Endothelial cell of umbilical vein (primary cell): ENCODE data around the gene MFSD6L. TPM values are rescaled to one million over a fixed set of nuclear protein-coding genes. Genes with fewer than 3 reads are reported as not detected.

Source experiments
- BruUV-seq: library from RNA; stranded (reverse); fragments of 400-500 nt; replicated peaks from 2 replicates; lab custom pipeline; 2021; lab: Mats Ljungman, UMichigan
- CTCF ChIA-PET: fragments of 300-600, 350-600 bp; sonication (Branson Sonifier 250); formaldehyde crosslinking; loops from one replicate; lab custom pipeline; 2021; ENCODE audit warnings: antibody characterized with exemption, inconsistent platforms; lab: Charles Lee
- POLR2A ChIA-PET: fragments of 300-600, 350-600 bp; sonication (Branson Sonifier 250); formaldehyde crosslinking; loops from one replicate; lab custom pipeline; 2021; ENCODE audit warnings: antibody characterized with exemption, inconsistent platforms; lab: Charles Lee
- DNase-seq: peaks from one replicate; pipeline ENCODE4 v3.0.0-alpha.2; 2011; ENCODE audit warnings: low read depth, low spot score
- FAIRE-seq: peaks from 2 replicates; lab custom pipeline; 2011; peaks lifted over from hg19 to GRCh38; lab: Jason Lieb, UNC
- H2AFZ ChIP-seq: 2 replicates; pipeline ENCODE4 v1.6.0; 2012; ENCODE audit warnings: low read depth, low read length, control low read depth, inconsistent platforms
- H3K27ac ChIP-seq: 2 replicates; pipeline ENCODE4 v1.5.1; 2011; ENCODE audit warnings: low read depth, mild to moderate bottlenecking, control low read depth, low read length, moderate library complexity; ENCODE audit not compliant: insufficient read depth
- H3K27me3 ChIP-seq, 2 experiments: 2 replicates each; pipeline versions ENCODE4 v1.6.0 to v1.6.1; 2011; ENCODE audit warnings: low read length in 2 of 2, mixed read lengths in 1 of 2; ENCODE audit not compliant: control insufficient read depth in 2 of 2, insufficient read depth in 2 of 2
- H3K36me3 ChIP-seq, 2 experiments: 2 replicates in 1 of 2; 3 replicates in 1 of 2; pipeline ENCODE4 v1.5.1; 2011; ENCODE audit warnings: low read length in 2 of 2, mild to moderate bottlenecking in 1 of 2, moderate library complexity in 1 of 2; ENCODE audit not compliant: control insufficient read depth in 2 of 2, insufficient read depth in 2 of 2; ENCODE audit errors: extremely low read depth in 1 of 2
- H3K4me1 ChIP-seq: 3 replicates; pipeline ENCODE4 v1.5.1; 2011; ENCODE audit warnings: mild to moderate bottlenecking, low read length; ENCODE audit not compliant: control insufficient read depth, insufficient read depth; ENCODE audit errors: extremely low read depth
- H3K4me2 ChIP-seq: 2 replicates; pipeline ENCODE4 v1.6.1; 2011; ENCODE audit warnings: low read length, control low read depth, mixed read lengths; ENCODE audit not compliant: insufficient read depth
- H3K4me3 ChIP-seq, 3 experiments: fragments of 200-600 bp in 1 of 3; sonication (generic), shearing (Covaris generic) in 1 of 3; replicated peaks in 1 of 3; 2 replicates each; pipeline ENCODE4 v1.5.1; 2011 to 2016; ENCODE audit warnings: control low read depth in 3 of 3, low read length in 3 of 3, mild to moderate bottlenecking in 2 of 3, inconsistent platforms in 1 of 3, low read depth in 1 of 3, moderate library complexity in 1 of 3; ENCODE audit not compliant: insufficient read depth in 1 of 3
- H3K79me2 ChIP-seq: 2 replicates; pipeline ENCODE4 v1.6.0; 2012; ENCODE audit warnings: low read length, inconsistent platforms; ENCODE audit not compliant: control insufficient read depth, insufficient read depth
- H3K9ac ChIP-seq: replicated peaks from 2 replicates; pipeline ENCODE3; 2011; ENCODE audit warnings: low read length, control low read depth; ENCODE audit not compliant: insufficient read depth; ENCODE audit errors: extremely low read depth
- H3K9me1 ChIP-seq: replicated peaks from 3 replicates; pipeline ENCODE4 v1.6.0; 2011; ENCODE audit warnings: mild to moderate bottlenecking, low read length; ENCODE audit not compliant: control insufficient read depth, insufficient read depth; ENCODE audit errors: extremely low read depth
- H3K9me3 ChIP-seq: replicated peaks from 2 replicates; pipeline ENCODE4 v1.5.1; 2012; ENCODE audit warnings: low read length, inconsistent platforms; ENCODE audit not compliant: control insufficient read depth, insufficient read depth
- H4K20me1 ChIP-seq: replicated peaks from 2 replicates; pipeline ENCODE3; 2011; ENCODE audit warnings: mild to moderate bottlenecking, low read length; ENCODE audit not compliant: control insufficient read depth, insufficient read depth; ENCODE audit errors: extremely low read depth
- EZH2 ChIP-seq: IDR thresholded peaks from 2 replicates; pipeline ENCODE4 v1.6.1; 2012; ENCODE audit warnings: borderline replicate concordance, low read depth, mild to moderate bottlenecking, moderate library complexity, low read length, inconsistent platforms; ENCODE audit not compliant: severe bottlenecking
- FOS ChIP-seq: IDR thresholded peaks from 2 replicates; pipeline ENCODE4 v1.6.1; 2011; ENCODE audit warnings: mild to moderate bottlenecking, low read length, moderate library complexity, borderline replicate concordance; ENCODE audit not compliant: insufficient read depth
- GATA2 ChIP-seq: IDR thresholded peaks from 2 replicates; pipeline ENCODE4 v1.7.0; 2011; ENCODE audit warnings: low read depth, mild to moderate bottlenecking, moderate library complexity, mixed read lengths, low read length; ENCODE audit not compliant: insufficient read length, insufficient read depth
- JUN ChIP-seq: IDR thresholded peaks from 2 replicates; pipeline ENCODE4 v1.6.1; 2011; ENCODE audit warnings: borderline replicate concordance, low read depth; ENCODE audit not compliant: insufficient read length, insufficient read depth
- MYC ChIP-seq: IDR thresholded peaks from one replicate; pipeline ENCODE4 v1.6.1; 2011; ENCODE audit warnings: mild to moderate bottlenecking, low read depth, low read length
- POLR2A ChIP-seq: IDR thresholded peaks from 2 replicates; pipeline ENCODE4 v1.6.1; 2012; ENCODE audit warnings: low read depth, mild to moderate bottlenecking, control low read depth, low read length
- POLR2AphosphoS5 ChIP-seq: IDR thresholded peaks from 2 replicates; pipeline ENCODE4 v1.6.1; 2012; ENCODE audit warnings: low read depth, mild to moderate bottlenecking, control low read depth, low read length, moderate library complexity; ENCODE audit not compliant: insufficient read depth
- dilution Hi-C: fragments of 300-500 bp; cut with MboI; formaldehyde crosslinking; loops from one replicate; pipeline ENCODE4 v1.15.0; 2019; ENCODE audit warnings: low sequenced_read_pairs; ENCODE audit not compliant: extremely low pct_ligation_motif_present
- intact Hi-C: fragments of 100-400 bp; cut with micrococcal nuclease; formaldehyde crosslinking; loops from one replicate; pipeline ENCODE4 v1.10.0; 2022
- polyA plus RNA-seq, 4 experiments: library from polyadenylated mRNA; depleted of rRNA in 3 of 4; stranded (reverse) in 3 of 4; unstranded in 1 of 4; fragments of >200 nt; gene quantifications; 2 replicates each; pipeline versions ENCODE4 v1.2.1 to v1.2.3, GENCODE V29; 2011 to 2012; ENCODE audit warnings: missing spikeins in 1 of 4
- total RNA-seq: library from RNA; stranded (reverse); gene quantifications from 2 replicates; pipeline ENCODE4 v1.2.3, GENCODE V29; 2021
- TF ChIP-seq, protein P1 (sequence below): IDR thresholded peaks from 2 replicates; pipeline ENCODE4 v1.6.1; 2011; ENCODE audit not compliant: insufficient read depth, insufficient read length
- TF ChIP-seq, protein P2 (sequence below), 2 donors: IDR thresholded peaks; 1 replicate in 1 of 2; 2 replicates in 1 of 2; pipeline ENCODE4 v1.5.1; 2011; ENCODE audit warnings: low read length in 2 of 2, mild to moderate bottlenecking in 2 of 2, moderate library complexity in 2 of 2, control low read depth in 1 of 2, inconsistent platforms in 1 of 2, low read depth in 1 of 2; ENCODE audit not compliant: insufficient read depth in 1 of 2; ENCODE audit errors: extremely low read depth in 1 of 2

The MFSD6L gene
- total and polyA plus RNA-seq, 2 donors (not counting 3 experiments of a cell fraction or from before 2014, with no cell fraction given), result not detected

DNA sequence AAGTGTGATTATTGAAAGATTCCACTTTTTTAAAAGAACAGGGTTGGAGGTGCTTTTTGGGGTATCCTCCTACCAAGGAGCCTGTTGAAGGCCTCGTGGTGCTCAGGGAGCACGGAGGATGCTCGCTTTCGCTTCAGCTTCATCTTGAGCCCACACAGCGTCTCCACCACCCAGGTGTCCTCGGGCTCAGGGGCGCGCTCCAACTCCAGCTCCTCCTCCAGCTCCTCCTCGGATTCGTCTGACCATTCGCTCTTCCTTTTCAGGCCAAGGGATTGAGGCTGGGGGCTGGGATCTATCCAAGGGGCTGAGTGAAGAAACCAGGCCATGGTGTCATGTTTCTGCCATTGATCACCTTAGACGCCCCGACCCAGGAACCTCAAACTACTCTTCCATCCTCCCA is 42.0 kb downstream of the MFSD6L start:
- ChIA-PET CTCF (interaction anchor here (1.0 to 4.2 kb wide), 2 partner anchors 11 to 19 kb away, joined by 4 to 15 read pairs; no protein-coding TSS in a partner anchor), POLR2A (no interaction called here)
- dilution Hi-C loops, result no loop called here
- DNase-seq, result no peak
- Histone ChIP-seq H3K79me2 (no peaks in the 10 kb centered on the region), H3K4me3 (no peak overlapping the region), H3K36me3 (no peaks in the 10 kb centered on the region), H2AFZ (no peak overlapping the region), H3K9ac (no peak overlapping the region), H3K4me1 (no peaks in the 10 kb centered on the region), H3K27ac (no peak overlapping the region), H4K20me1 (no peaks in the 10 kb centered on the region), H3K27me3 (peaks cover 4 to 5% of the 10 kb centered on the region in 2 experiments), H3K9me1 (no peaks in the 10 kb centered on the region), H3K9me3 (no peaks in the 10 kb centered on the region), H3K4me2 (no peak overlapping the region)
- TF ChIP-seq FOS (no peak), EZH2 (no peak), POLR2A (no peak), MYC (no peak), GATA2 (no peak), JUN (no peak), POLR2AphosphoS5 (no peak)
- TF ChIP-seq, protein P1, sequence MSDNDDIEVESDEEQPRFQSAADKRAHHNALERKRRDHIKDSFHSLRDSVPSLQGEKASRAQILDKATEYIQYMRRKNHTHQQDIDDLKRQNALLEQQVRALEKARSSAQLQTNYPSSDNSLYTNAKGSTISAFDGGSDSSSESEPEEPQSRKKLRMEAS, result no peak
- TF ChIP-seq, protein P2, sequence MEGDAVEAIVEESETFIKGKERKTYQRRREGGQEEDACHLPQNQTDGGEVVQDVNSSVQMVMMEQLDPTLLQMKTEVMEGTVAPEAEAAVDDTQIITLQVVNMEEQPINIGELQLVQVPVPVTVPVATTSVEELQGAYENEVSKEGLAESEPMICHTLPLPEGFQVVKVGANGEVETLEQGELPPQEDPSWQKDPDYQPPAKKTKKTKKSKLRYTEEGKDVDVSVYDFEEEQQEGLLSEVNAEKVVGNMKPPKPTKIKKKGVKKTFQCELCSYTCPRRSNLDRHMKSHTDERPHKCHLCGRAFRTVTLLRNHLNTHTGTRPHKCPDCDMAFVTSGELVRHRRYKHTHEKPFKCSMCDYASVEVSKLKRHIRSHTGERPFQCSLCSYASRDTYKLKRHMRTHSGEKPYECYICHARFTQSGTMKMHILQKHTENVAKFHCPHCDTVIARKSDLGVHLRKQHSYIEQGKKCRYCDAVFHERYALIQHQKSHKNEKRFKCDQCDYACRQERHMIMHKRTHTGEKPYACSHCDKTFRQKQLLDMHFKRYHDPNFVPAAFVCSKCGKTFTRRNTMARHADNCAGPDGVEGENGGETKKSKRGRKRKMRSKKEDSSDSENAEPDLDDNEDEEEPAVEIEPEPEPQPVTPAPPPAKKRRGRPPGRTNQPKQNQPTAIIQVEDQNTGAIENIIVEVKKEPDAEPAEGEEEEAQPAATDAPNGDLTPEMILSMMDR (IDR thresholded peaks at IDR 0.05; ENCODE audit: extremely low read depth in 1 of 2, insufficient read depth in 1 of 2, low read depth in 1 of 2, low read length in 2 of 2), result no peak
- intact Hi-C loops, result no loop called here
- no peak for FAIRE-seq
- no TSS peak for BruUV-seq
